OCI-LY3 (cell line): ENCODE measurements around the gene ARHGAP23.

Source experiments
- H2AFZ ChIP-seq: fragments of 200-600, 300-600 bp; shearing (Covaris generic); 2 replicates; pipeline ENCODE4 v1.6.0; 2014; ENCODE audit warnings: antibody characterized with exemption, low read depth, low read length
- H3K27ac ChIP-seq: fragments of 200-600, 300-600 bp; sonication (generic); 2 replicates; pipeline ENCODE4 v1.5.1; 2014; ENCODE audit warnings: mild to moderate bottlenecking, low read length, moderate library complexity, mixed read lengths
- H3K27me3 ChIP-seq: fragments of 200-600, 300-600 bp; sonication (generic); 2 replicates; pipeline ENCODE4 v1.6.1; 2014; ENCODE audit warnings: low read depth, low read length, mixed read lengths
- H3K36me3 ChIP-seq: fragments of 200-600, 300-600 bp; sonication (generic); replicated peaks from 2 replicates; pipeline ENCODE3; 2014; ENCODE audit warnings: low read depth, low read length, mixed read lengths
- H3K4me1 ChIP-seq: fragments of 300-600, 200-600 bp; sonication (generic); 2 replicates; pipeline ENCODE4 v1.6.1; 2014; ENCODE audit warnings: low read length, mixed read lengths
- H3K4me2 ChIP-seq: fragments of 200-600, 300-600 bp; sonication (generic); 2 replicates; pipeline ENCODE4 v1.6.1; 2014; ENCODE audit warnings: low read length, mixed read lengths
- H3K4me3 ChIP-seq: fragments of 300-600, 200-600 bp; sonication (generic); 2 replicates; pipeline ENCODE4 v1.5.1; 2014; ENCODE audit warnings: antibody characterized with exemption, mild to moderate bottlenecking, low read length, moderate library complexity
- H3K79me2 ChIP-seq: fragments of 300-600, 200-600 bp; shearing (Covaris generic); 2 replicates; pipeline ENCODE4 v1.6.1; 2014; ENCODE audit warnings: mild to moderate bottlenecking, low read length, mixed read lengths
- H3K9ac ChIP-seq: fragments of 300-600, 200-600 bp; shearing (Covaris generic); 2 replicates; pipeline ENCODE4 v1.6.0; 2014; ENCODE audit warnings: mild to moderate bottlenecking, low read length, moderate library complexity
- H3K9me3 ChIP-seq: fragments of 200-600, 300-600 bp; shearing (Covaris generic); 2 replicates; pipeline ENCODE4 v1.6.1; 2014; ENCODE audit warnings: low read length, mixed read lengths; ENCODE audit not compliant: insufficient read depth
- H4K20me1 ChIP-seq: fragments of 200-600, 300-600 bp; sonication (generic); 2 replicates; pipeline ENCODE4 v1.6.1; 2016; ENCODE audit warnings: low read length, mixed read lengths; ENCODE audit not compliant: insufficient read depth
- CTCF ChIP-seq: fragments of 200-600, 300-600 bp; sonication (generic); IDR thresholded peaks from 2 replicates; pipeline ENCODE4 v1.5.1; 2014; ENCODE audit warnings: antibody characterized with exemption, low read length, low read depth
- EZH2phosphoT487 ChIP-seq: fragments of 200-600 bp; shearing (Covaris generic); IDR thresholded peaks from 2 replicates; pipeline ENCODE4 v1.6.1; 2018; ENCODE audit warnings: antibody characterized with exemption, mixed run types, low read depth

Gene ARHGAP23

DNA sequence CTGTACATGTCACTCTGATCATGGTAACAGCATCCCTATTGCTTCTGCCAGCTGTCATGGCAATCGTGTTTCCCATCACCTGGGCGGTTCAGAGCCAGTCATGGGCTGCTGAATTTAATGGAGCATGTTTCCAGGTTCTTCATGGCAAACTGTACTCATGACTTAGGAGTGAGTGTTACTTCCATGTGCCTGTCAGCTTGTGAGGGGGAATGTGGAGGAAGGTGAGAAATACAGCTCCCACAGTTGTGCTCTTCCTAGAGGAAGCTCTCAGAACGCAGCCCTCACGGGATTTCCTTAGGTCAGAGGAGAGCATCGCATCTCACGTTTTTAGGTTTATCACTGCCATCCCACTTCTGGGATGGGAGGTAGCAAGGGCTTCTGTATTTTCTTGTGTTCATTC lies 28.0 kb upstream of the ARHGAP23 start:
- Histone ChIP-seq H3K9ac (no peak overlapping the region), H3K27ac (no peak overlapping the region), H3K4me1 (peaks cover 5% of the 10 kb centered on the region; the same call in 1 of the 2 replicates), H3K36me3 (peaks cover 17% of the 10 kb centered on the region), H3K79me2 (no peaks in the 10 kb centered on the region), H3K4me3 (no peak overlapping the region), H3K27me3 (no peaks in the 10 kb centered on the region), H3K4me2 (no peak overlapping the region), H4K20me1 (no peaks in the 10 kb centered on the region), H2AFZ (no peak overlapping the region), H3K9me3 (no peaks in the 10 kb centered on the region)
- TF ChIP-seq CTCF (no peak), EZH2phosphoT487 (no peak)

GRCh38 chr17:38401459-38401858 lies 26.8 kb upstream of the ARHGAP23 start:
- Histone ChIP-seq H3K27ac (no peak overlapping the region), H3K27me3 (no peaks in the 10 kb centered on the region), H3K4me1 (peaks cover 5% of the 10 kb centered on the region; the same call in 1 of the 2 replicates), H3K79me2 (no peaks in the 10 kb centered on the region), H3K36me3 (peaks cover 13% of the 10 kb centered on the region), H2AFZ (no peak overlapping the region), H3K4me3 (no peak overlapping the region), H3K9ac (no peak overlapping the region), H3K9me3 (no peaks in the 10 kb centered on the region), H3K4me2 (no peak overlapping the region), H4K20me1 (no peaks in the 10 kb centered on the region)
- TF ChIP-seq CTCF: no peak
- no peak for TF ChIP-seq EZH2phosphoT487

DNA sequence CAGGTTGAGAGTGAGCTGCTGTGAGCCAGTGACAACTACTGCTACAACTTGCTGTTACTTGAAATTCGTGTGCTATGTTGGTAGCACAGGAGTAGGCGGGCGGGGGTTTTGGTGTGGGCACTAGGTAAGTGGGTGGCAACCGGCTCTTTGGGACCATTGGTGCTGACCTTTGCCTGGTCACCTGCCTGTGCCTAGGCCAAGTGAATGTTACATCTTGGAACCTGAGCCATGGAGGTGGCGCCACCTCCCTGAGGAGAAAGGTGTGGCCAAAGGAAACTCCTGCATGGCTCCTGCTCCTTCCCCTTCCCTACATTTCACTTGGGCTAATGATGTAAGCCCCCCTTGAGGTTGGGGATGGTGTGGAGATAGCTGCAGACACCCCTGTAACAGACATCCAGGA lies 25.4 kb upstream of the ARHGAP23 start:
- Histone ChIP-seq H2AFZ (no peak overlapping the region), H3K36me3 (peaks cover 8% of the 10 kb centered on the region), H3K4me3 (no peak overlapping the region), H3K4me2 (no peak overlapping the region), H4K20me1 (no peaks in the 10 kb centered on the region), H3K27me3 (no peaks in the 10 kb centered on the region), H3K9ac (no peak overlapping the region), H3K9me3 (no peaks in the 10 kb centered on the region), H3K4me1 (peaks cover 5% of the 10 kb centered on the region; the same call in 1 of the 2 replicates), H3K79me2 (no peaks in the 10 kb centered on the region), H3K27ac (no peak overlapping the region)
- TF ChIP-seq CTCF (peak; percentile 24), EZH2phosphoT487 (no peak)

GRCh38 chr17:38403491-38403890 lies 24.8 kb upstream of the ARHGAP23 start:
- Histone ChIP-seq H3K4me2 (no peak overlapping the region), H3K79me2 (no peaks in the 10 kb centered on the region), H3K9ac (no peak overlapping the region), H3K36me3 (peaks cover 8% of the 10 kb centered on the region), H3K27me3 (no peaks in the 10 kb centered on the region), H3K4me3 (no peak overlapping the region), H3K4me1 (peaks cover 5% of the 10 kb centered on the region; the same call in 1 of the 2 replicates), H3K9me3 (no peaks in the 10 kb centered on the region), H4K20me1 (no peaks in the 10 kb centered on the region), H3K27ac (no peak overlapping the region), H2AFZ (no peak overlapping the region)
- TF ChIP-seq EZH2phosphoT487: no peak
- no peak for TF ChIP-seq CTCF
